ENCODE data around the gene SAMD13. TPM values are rescaled to one million over a fixed set of nuclear protein-coding genes. Genes with fewer than 3 reads are reported as not detected.
A peak's percentile ranks its signal among the peaks of the same experiment; 100 is the strongest.

SAMD13 gene
- total RNA-seq, 1 experiment from 2014 or later, result 2.2 TPM

DNA sequence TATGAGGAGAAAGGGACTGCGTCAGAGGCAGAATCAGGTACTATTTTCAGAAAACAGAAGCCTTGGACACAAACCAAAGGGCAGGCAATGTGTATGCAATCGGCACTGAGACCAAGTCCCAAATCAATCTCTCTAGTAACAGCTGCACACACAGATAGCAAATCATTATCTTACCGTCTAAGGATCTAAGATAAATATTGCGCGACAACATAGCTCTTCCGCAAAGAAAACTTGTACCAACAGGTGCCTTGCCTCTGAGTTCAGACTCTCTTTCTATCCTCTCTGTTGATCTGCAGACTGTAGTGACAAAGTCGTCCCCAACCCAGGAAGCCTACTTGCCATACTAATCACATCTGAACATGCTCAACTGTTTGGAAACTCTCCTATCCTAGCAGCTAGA, 22.6 kb upstream of the SAMD13 start:
- POLR2A ChIA-PET, result no interaction called here
- Histone ChIP-seq H3K4me3 (ENCODE audit: low read depth in 2 of 2, low read length in 2 of 2) (no peak overlapping the region), H3K36me3 (ENCODE audit: control insufficient read depth, insufficient read depth, low read length) (no peaks in the 10 kb centered on the region), H3K27me3 (ENCODE audit: control insufficient read depth, insufficient read depth, low read length) (no peaks in the 10 kb centered on the region), H3K4me1 (ENCODE audit: control insufficient read depth, insufficient read depth, low read length) (no peaks in the 10 kb centered on the region), H3K27ac (ENCODE audit: low read length) (no peak overlapping the region), H3K9me3 (ENCODE audit: control insufficient read depth, insufficient read depth, low read depth, low read length) (no peaks in the 10 kb centered on the region)
- no peak for ATAC-seq
- DNase-seq (ENCODE audit: low read depth, low spot score), result no peak
- TF ChIP-seq TCF7L2 (IDR thresholded peaks at IDR 0.05; ENCODE audit: low read depth, low read length), result no peak
- TF ChIP-seq, protein P1, sequence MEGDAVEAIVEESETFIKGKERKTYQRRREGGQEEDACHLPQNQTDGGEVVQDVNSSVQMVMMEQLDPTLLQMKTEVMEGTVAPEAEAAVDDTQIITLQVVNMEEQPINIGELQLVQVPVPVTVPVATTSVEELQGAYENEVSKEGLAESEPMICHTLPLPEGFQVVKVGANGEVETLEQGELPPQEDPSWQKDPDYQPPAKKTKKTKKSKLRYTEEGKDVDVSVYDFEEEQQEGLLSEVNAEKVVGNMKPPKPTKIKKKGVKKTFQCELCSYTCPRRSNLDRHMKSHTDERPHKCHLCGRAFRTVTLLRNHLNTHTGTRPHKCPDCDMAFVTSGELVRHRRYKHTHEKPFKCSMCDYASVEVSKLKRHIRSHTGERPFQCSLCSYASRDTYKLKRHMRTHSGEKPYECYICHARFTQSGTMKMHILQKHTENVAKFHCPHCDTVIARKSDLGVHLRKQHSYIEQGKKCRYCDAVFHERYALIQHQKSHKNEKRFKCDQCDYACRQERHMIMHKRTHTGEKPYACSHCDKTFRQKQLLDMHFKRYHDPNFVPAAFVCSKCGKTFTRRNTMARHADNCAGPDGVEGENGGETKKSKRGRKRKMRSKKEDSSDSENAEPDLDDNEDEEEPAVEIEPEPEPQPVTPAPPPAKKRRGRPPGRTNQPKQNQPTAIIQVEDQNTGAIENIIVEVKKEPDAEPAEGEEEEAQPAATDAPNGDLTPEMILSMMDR (IDR thresholded peaks at IDR 0.05), result peak; percentile 7; the same call in 1 of the 2 replicates
- BruUV-seq (replicated peaks), result no TSS peak
- in situ Hi-C loops (cut with HindIII; ENCODE audit: low pct_unique_long_range_greater_than_20kb, low sequenced_read_pairs), result no loop called here
- CTCF ChIA-PET, result no interaction called here
- intact Hi-C loops (cut with micrococcal nuclease; ENCODE audit: unreplicated experiment), result no loop called here

GRCh38 chr1:84280912-84281311, 20.6 kb upstream of the SAMD13 start:
- no peak overlapping the region for H3K4me3 ChIP-seq (ENCODE audit: low read depth in 2 of 2, low read length in 2 of 2)
- no peak overlapping the region for H3K27ac ChIP-seq (ENCODE audit: low read length)
- H3K36me3 ChIP-seq (ENCODE audit: control insufficient read depth, insufficient read depth, low read length), result no peaks in the 10 kb centered on the region
- ATAC-seq, result no peak
- in situ Hi-C loops (cut with HindIII; ENCODE audit: low pct_unique_long_range_greater_than_20kb, low sequenced_read_pairs), result no loop called here
- TF ChIP-seq, protein P2, sequence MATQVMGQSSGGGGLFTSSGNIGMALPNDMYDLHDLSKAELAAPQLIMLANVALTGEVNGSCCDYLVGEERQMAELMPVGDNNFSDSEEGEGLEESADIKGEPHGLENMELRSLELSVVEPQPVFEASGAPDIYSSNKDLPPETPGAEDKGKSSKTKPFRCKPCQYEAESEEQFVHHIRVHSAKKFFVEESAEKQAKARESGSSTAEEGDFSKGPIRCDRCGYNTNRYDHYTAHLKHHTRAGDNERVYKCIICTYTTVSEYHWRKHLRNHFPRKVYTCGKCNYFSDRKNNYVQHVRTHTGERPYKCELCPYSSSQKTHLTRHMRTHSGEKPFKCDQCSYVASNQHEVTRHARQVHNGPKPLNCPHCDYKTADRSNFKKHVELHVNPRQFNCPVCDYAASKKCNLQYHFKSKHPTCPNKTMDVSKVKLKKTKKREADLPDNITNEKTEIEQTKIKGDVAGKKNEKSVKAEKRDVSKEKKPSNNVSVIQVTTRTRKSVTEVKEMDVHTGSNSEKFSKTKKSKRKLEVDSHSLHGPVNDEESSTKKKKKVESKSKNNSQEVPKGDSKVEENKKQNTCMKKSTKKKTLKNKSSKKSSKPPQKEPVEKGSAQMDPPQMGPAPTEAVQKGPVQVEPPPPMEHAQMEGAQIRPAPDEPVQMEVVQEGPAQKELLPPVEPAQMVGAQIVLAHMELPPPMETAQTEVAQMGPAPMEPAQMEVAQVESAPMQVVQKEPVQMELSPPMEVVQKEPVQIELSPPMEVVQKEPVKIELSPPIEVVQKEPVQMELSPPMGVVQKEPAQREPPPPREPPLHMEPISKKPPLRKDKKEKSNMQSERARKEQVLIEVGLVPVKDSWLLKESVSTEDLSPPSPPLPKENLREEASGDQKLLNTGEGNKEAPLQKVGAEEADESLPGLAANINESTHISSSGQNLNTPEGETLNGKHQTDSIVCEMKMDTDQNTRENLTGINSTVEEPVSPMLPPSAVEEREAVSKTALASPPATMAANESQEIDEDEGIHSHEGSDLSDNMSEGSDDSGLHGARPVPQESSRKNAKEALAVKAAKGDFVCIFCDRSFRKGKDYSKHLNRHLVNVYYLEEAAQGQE (IDR thresholded peaks at IDR 0.05; ENCODE audit: insufficient read depth in 1 of 2, low read depth in 2 of 2, low read length in 1 of 2), result no peak
- no peaks in the 10 kb centered on the region for H3K27me3 ChIP-seq (ENCODE audit: control insufficient read depth, insufficient read depth, low read length)
- no peak for DNase-seq (ENCODE audit: low read depth, low spot score)
- H3K9me3 ChIP-seq (ENCODE audit: control insufficient read depth, insufficient read depth, low read depth, low read length), result peaks cover 4% of the 10 kb centered on the region; the same call in 1 of the 2 replicates
- POLR2A ChIA-PET, result no interaction called here
- intact Hi-C loops (cut with micrococcal nuclease; ENCODE audit: unreplicated experiment), result no loop called here
- H3K4me1 ChIP-seq (ENCODE audit: control insufficient read depth, insufficient read depth, low read length), result no peaks in the 10 kb centered on the region
- CTCF ChIA-PET, result no interaction called here
- no TSS peak for BruUV-seq (replicated peaks)

DNA sequence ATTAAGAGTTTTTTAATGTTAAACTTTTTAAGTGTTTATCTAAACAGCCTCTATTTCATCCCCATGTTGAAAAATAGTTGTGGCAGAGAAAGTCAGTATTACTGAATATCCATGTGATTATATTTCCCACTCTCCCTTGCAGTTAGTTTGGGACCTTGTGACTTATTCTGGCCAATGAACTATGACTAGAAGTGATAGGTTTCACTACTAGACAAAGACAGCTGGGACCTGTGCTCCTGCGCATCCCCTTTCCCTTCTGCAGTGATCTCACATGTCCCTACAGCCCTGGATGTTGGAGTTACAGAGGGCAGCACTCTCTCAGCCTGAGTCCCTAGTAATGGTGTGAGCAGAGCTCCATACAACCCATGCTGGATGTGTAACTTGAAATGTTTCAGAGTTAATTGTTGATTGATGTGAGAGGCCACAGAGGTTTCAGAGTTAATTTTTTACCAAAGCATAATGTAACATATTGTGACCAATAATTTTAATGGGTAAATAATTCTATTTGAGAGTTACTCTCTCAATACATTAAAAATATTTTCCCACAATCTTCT, 18.7 kb upstream of the SAMD13 start:
- ATAC-seq, result peak; percentile 56; the same call in 1 of the 2 replicates
- Histone ChIP-seq H3K36me3 (ENCODE audit: control insufficient read depth, insufficient read depth, low read length) (no peaks in the 10 kb centered on the region), H3K9me3 (ENCODE audit: control insufficient read depth, insufficient read depth, low read depth, low read length) (peaks cover 22% of the 10 kb centered on the region; the same call in 1 of the 2 replicates), H3K27me3 (ENCODE audit: control insufficient read depth, insufficient read depth, low read length) (no peaks in the 10 kb centered on the region), H3K4me1 (ENCODE audit: control insufficient read depth, insufficient read depth, low read length) (no peaks in the 10 kb centered on the region), H3K4me3 (ENCODE audit: low read depth in 2 of 2, low read length in 2 of 2) (no peak overlapping the region), H3K27ac (ENCODE audit: low read length) (no peak overlapping the region)
- intact Hi-C loops (cut with micrococcal nuclease; ENCODE audit: unreplicated experiment), result no loop called here
- POLR2A ChIA-PET, result no interaction called here
- TF ChIP-seq SIN3A (IDR thresholded peaks at IDR 0.05; ENCODE audit: borderline replicate concordance, insufficient read depth, low read depth, low read length) (no peak), POLR2AphosphoS5 (IDR thresholded peaks at IDR 0.05; ENCODE audit: low read depth, low read length) (no peak), TCF7L2 (IDR thresholded peaks at IDR 0.05; ENCODE audit: low read depth, low read length) (no peak)
- TF ChIP-seq, protein P2 (IDR thresholded peaks at IDR 0.05; ENCODE audit: insufficient read depth in 1 of 2, low read depth in 2 of 2, low read length in 1 of 2), result no peak
- TF ChIP-seq, protein P1 (IDR thresholded peaks at IDR 0.05), result peak; percentile 13; the same call in 1 of the 2 replicates
- in situ Hi-C loops (cut with HindIII; ENCODE audit: low pct_unique_long_range_greater_than_20kb, low sequenced_read_pairs), result no loop called here
- no TSS peak for BruUV-seq (replicated peaks)
- no peak for DNase-seq (ENCODE audit: low read depth, low spot score)
- CTCF ChIA-PET, result no interaction called here

Measured in Panc1 (cell line).